Measurements from ENCODE around the gene CSTPP1.
A peak's percentile ranks its signal among the peaks of the same experiment; 100 is the strongest.

CSTPP1 gene

GRCh38 chr11:47183031-47183856 is 246.7 kb downstream of the CSTPP1 start:
- no peak overlapping the region for H3K4me3 ChIP-seq (ENCODE audit: low read depth in 1 of 2, low read length in 2 of 2)
- H3K4me2 ChIP-seq (ENCODE audit: insufficient read depth, low read length) = no peak overlapping the region
- H3K4me1 ChIP-seq (ENCODE audit: insufficient read depth, low read length) = peaks cover 25% of the 10 kb centered on the region
- DNase-seq (no peak), ATAC-seq (ENCODE audit: insufficient read depth, low read depth) (no peak)
- H2AFZ ChIP-seq (ENCODE audit: low read depth, low read length) = no peak overlapping the region
- no peak overlapping the region for H3K9ac ChIP-seq (ENCODE audit: low read depth, low read length)
- no peaks in the 10 kb centered on the region for H3K9me3 ChIP-seq (ENCODE audit: insufficient read depth, low read length, severe bottlenecking)
- H4K20me1 ChIP-seq (ENCODE audit: insufficient read depth, low read length) = no peaks in the 10 kb centered on the region
- H3K36me3 ChIP-seq (ENCODE audit: insufficient read depth, low read length) = no peaks in the 10 kb centered on the region
- TF ChIP-seq CTCF (IDR thresholded peaks at IDR 0.05; ENCODE audit: borderline replicate concordance, extremely low read depth, low read length, poor library complexity, severe bottlenecking) (no peak), EZH2 (IDR thresholded peaks at IDR 0.05; ENCODE audit: borderline replicate concordance, low read depth, low read length, severe bottlenecking) (no peak)
- peaks cover 25% of the 10 kb centered on the region for H3K27me3 ChIP-seq (ENCODE audit: insufficient read depth, low read length, poor library complexity)
- H3K27ac ChIP-seq (ENCODE audit: low read length) = no peak overlapping the region
- no peaks in the 10 kb centered on the region for H3K79me2 ChIP-seq (ENCODE audit: insufficient read depth, low read length)

GRCh38 chr11:47183969-47184368 is 247.4 kb downstream of the CSTPP1 start:
- ATAC-seq (ENCODE audit: insufficient read depth, low read depth) (no peak), DNase-seq (no peak)
- Histone ChIP-seq H3K4me2 (ENCODE audit: insufficient read depth, low read length) (no peak overlapping the region), H3K4me3 (ENCODE audit: low read depth in 1 of 2, low read length in 2 of 2) (no peak overlapping the region), H3K27me3 (ENCODE audit: insufficient read depth, low read length, poor library complexity) (peaks cover 27% of the 10 kb centered on the region), H3K79me2 (ENCODE audit: insufficient read depth, low read length) (no peaks in the 10 kb centered on the region), H4K20me1 (ENCODE audit: insufficient read depth, low read length) (no peaks in the 10 kb centered on the region), H3K4me1 (ENCODE audit: insufficient read depth, low read length) (peaks cover 22% of the 10 kb centered on the region), H2AFZ (ENCODE audit: low read depth, low read length) (no peak overlapping the region), H3K27ac (ENCODE audit: low read length) (no peak overlapping the region), H3K36me3 (ENCODE audit: insufficient read depth, low read length) (no peaks in the 10 kb centered on the region), H3K9me3 (ENCODE audit: insufficient read depth, low read length, severe bottlenecking) (no peaks in the 10 kb centered on the region), H3K9ac (ENCODE audit: low read depth, low read length) (no peak overlapping the region)
- TF ChIP-seq EZH2 (IDR thresholded peaks at IDR 0.05; ENCODE audit: borderline replicate concordance, low read depth, low read length, severe bottlenecking) (no peak), CTCF (IDR thresholded peaks at IDR 0.05; ENCODE audit: borderline replicate concordance, extremely low read depth, low read length, poor library complexity, severe bottlenecking) (no peak)

GRCh38 chr11:47184711-47185304 is 248.2 kb downstream of the CSTPP1 start:
- ATAC-seq (ENCODE audit: insufficient read depth, low read depth) (no peak), DNase-seq (no peak)
- Histone ChIP-seq H3K79me2 (ENCODE audit: insufficient read depth, low read length) (no peaks in the 10 kb centered on the region), H3K36me3 (ENCODE audit: insufficient read depth, low read length) (no peaks in the 10 kb centered on the region), H3K4me3 (ENCODE audit: low read depth in 1 of 2, low read length in 2 of 2) (no peak overlapping the region), H3K27ac (ENCODE audit: low read length) (no peak overlapping the region), H3K9me3 (ENCODE audit: insufficient read depth, low read length, severe bottlenecking) (no peaks in the 10 kb centered on the region), H2AFZ (ENCODE audit: low read depth, low read length) (no peak overlapping the region), H3K4me2 (ENCODE audit: insufficient read depth, low read length) (peak overlapping the region; percentile 87), H3K4me1 (ENCODE audit: insufficient read depth, low read length) (peaks cover 22% of the 10 kb centered on the region), H3K27me3 (ENCODE audit: insufficient read depth, low read length, poor library complexity) (peaks cover 27% of the 10 kb centered on the region), H4K20me1 (ENCODE audit: insufficient read depth, low read length) (no peaks in the 10 kb centered on the region), H3K9ac (ENCODE audit: low read depth, low read length) (no peak overlapping the region; the same call in 1 of the 2 replicates)
- TF ChIP-seq EZH2 (IDR thresholded peaks at IDR 0.05; ENCODE audit: borderline replicate concordance, low read depth, low read length, severe bottlenecking) = no peak
- TF ChIP-seq CTCF (IDR thresholded peaks at IDR 0.05; ENCODE audit: borderline replicate concordance, extremely low read depth, low read length, poor library complexity, severe bottlenecking) = no peak

Measured in DND-41 (cell line).